Progenitor cell of endocrine pancreas (in vitro differentiated cells): ENCODE measurements around the gene RPL29. TPM values are rescaled to one million over a fixed set of nuclear protein-coding genes. Genes with fewer than 3 reads are reported as not detected.
A peak's percentile ranks its signal among the peaks of the same experiment; 100 is the strongest.

ENCODE experiments used
- DNase-seq: peaks from one replicate; pipeline ENCODE4 v3.0.0; 2021; ENCODE audit warnings: low spot score; ENCODE audit not compliant: unreplicated experiment
- H3K27ac Mint-ChIP-seq: 2 replicates; pipeline ENCODE4 v1.8.0; 2021; ENCODE audit warnings: mild to moderate bottlenecking, moderate library complexity, mixed read lengths
- H3K27me3 Mint-ChIP-seq: 2 replicates; pipeline ENCODE4 v1.8.0; 2021; ENCODE audit warnings: mixed read lengths
- H3K36me3 Mint-ChIP-seq: 2 replicates; pipeline ENCODE4 v1.8.0; 2022; ENCODE audit warnings: mixed read lengths; ENCODE audit not compliant: insufficient read depth
- H3K4me1 Mint-ChIP-seq: 2 replicates; pipeline ENCODE4 v1.8.0; 2021; ENCODE audit warnings: low read depth, mixed read lengths
- H3K4me3 Mint-ChIP-seq: 2 replicates; pipeline ENCODE4 v1.8.0; 2021; ENCODE audit warnings: low read depth, mild to moderate bottlenecking, moderate library complexity, mixed read lengths
- H3K9me3 Mint-ChIP-seq: 2 replicates; pipeline ENCODE4 v1.8.0; 2021; ENCODE audit warnings: low read depth, mixed read lengths
- total RNA-seq: library from RNA; stranded (reverse); gene quantifications from 2 replicates; pipeline ENCODE4 v1.2.1, GENCODE V29; 2021
- TF ChIP-seq, protein P1 (sequence below): fragments of 200-600 bp; sonication (generic); IDR thresholded peaks from one replicate; pipeline ENCODE4 v1.5.0; 2021; ENCODE audit warnings: antibody characterized with exemption, mild to moderate bottlenecking; ENCODE audit not compliant: unreplicated experiment

The RPL29 gene
- total RNA-seq, 1 donor from 2014 or later: 1,236 TPM

DNA sequence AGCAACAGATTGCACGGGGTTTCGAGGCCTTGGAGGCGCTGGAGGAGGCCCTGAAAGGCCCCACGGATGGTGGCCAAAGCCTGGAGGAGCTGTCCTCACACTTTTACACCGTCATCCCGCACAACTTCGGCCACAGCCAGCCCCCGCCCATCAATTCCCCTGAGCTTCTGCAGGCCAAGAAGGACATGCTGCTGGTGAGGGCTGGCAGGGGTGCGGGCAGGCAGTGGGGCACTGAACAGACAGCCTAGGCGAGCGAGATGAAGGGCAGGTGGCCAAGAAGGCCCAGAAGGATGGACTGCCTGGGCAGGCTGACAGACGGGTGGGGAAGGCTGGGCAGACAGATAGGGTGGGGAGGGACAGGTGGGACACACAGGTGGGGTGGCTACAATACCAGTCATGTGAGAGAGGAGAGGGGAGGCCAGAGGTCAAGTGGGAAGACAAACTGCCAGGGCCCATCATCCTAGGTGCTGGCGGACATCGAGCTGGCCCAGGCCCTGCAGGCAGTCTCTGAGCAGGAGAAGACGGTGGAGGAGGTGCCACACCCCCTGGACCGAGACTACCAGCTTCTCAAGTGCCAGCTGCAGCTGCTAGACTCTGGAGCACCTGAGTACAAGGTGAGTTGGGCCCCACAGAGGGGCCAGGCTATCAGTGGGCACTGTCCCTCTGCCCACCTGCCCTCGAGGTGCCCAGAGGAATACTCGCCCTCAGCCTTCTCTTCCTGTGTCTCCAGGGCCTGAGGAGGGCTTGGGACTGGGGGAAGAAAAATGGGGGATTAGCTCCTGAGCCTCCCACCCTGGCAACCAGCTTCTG lies 50.5 kb downstream of the RPL29 start:
- no peaks in the 10 kb centered on the region for H3K36me3 Mint-ChIP-seq
- peak; percentile 5 for DNase-seq
- H3K4me3 Mint-ChIP-seq: no peak overlapping the region
- TF ChIP-seq, protein P1, sequence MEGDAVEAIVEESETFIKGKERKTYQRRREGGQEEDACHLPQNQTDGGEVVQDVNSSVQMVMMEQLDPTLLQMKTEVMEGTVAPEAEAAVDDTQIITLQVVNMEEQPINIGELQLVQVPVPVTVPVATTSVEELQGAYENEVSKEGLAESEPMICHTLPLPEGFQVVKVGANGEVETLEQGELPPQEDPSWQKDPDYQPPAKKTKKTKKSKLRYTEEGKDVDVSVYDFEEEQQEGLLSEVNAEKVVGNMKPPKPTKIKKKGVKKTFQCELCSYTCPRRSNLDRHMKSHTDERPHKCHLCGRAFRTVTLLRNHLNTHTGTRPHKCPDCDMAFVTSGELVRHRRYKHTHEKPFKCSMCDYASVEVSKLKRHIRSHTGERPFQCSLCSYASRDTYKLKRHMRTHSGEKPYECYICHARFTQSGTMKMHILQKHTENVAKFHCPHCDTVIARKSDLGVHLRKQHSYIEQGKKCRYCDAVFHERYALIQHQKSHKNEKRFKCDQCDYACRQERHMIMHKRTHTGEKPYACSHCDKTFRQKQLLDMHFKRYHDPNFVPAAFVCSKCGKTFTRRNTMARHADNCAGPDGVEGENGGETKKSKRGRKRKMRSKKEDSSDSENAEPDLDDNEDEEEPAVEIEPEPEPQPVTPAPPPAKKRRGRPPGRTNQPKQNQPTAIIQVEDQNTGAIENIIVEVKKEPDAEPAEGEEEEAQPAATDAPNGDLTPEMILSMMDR: no peak
- H3K4me1 Mint-ChIP-seq: peaks cover 12% of the 10 kb centered on the region
- peaks cover 2% of the 10 kb centered on the region for H3K27me3 Mint-ChIP-seq
- H3K27ac Mint-ChIP-seq: peak overlapping the region; percentile 69
- no peaks in the 10 kb centered on the region for H3K9me3 Mint-ChIP-seq

DNA sequence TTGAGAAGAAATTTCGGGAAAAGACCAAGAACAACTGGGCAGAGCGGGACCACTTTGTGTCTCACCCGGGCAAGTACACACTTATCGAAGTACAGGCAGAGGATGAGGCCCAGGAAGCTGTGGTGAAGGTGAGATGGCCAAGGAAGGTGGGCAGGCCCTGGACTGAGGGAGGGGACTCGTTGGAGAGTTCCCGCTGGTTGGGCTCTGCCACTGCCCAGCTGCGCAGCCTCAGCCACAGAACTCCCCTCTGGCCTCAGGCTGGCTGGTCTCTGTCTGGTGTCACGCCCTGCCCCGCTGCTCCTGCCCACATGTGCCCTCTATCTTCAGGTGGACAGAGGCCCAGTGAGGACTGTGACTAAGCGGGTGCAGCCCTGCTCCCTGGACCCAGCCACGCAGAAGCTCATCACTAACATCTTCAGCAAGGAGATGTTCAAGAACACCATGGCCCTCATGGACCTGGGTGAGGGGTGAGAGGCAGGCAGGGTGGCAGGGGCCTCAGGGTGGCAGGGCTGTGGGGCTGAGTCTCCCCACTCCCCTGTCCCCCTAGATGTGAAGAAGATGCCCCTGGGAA lies 51.2 kb downstream of the RPL29 start:
- Mint-ChIP-seq H3K4me1 (peaks cover 12% of the 10 kb centered on the region), H3K9me3 (no peaks in the 10 kb centered on the region), H3K4me3 (no peak overlapping the region), H3K27me3 (no peaks in the 10 kb centered on the region), H3K36me3 (no peaks in the 10 kb centered on the region), H3K27ac (no peak overlapping the region)
- peak; percentile 9 for DNase-seq
- TF ChIP-seq, protein P1: no peak

Other genes with a start within 250 kb of the RPL29 start
- gene IQCF6, start 216.7 kb downstream of the RPL29 start, total RNA-seq: not detected in 2 replicates
- gene IQCF2, start 134.3 kb downstream of the RPL29 start, total RNA-seq: not detected in 2 replicates
- not detected in 2 replicates for gene IQCF5, start 120.3 kb downstream of the RPL29 start, total RNA-seq
- not detected in 2 replicates for gene IQCF1, start 92.5 kb downstream of the RPL29 start, total RNA-seq
- 22.5 and 24.0 TPM in 2 replicates for gene RRP9, start 54.0 kb downstream of the RPL29 start, total RNA-seq
- 5.4 and 7.9 TPM in 2 replicates for gene PARP3, start 53.5 kb downstream of the RPL29 start, total RNA-seq
- 0.12 TPM in 1 of 2 replicates, not detected in the other for gene GPR62, start 40.5 kb downstream of the RPL29 start, total RNA-seq
- 159 and 160 TPM in 2 replicates for gene PCBP4, start 28.4 kb downstream of the RPL29 start, total RNA-seq
- gene ABHD14B, start 21.8 kb downstream of the RPL29 start, total RNA-seq: 13.7 and 14.4 TPM in 2 replicates
- gene ABHD14A, start 20.8 kb downstream of the RPL29 start, total RNA-seq: 16.4 and 19.4 TPM in 2 replicates
- 38.0 and 43.0 TPM in 2 replicates for gene ACY1, start 12.4 kb downstream of the RPL29 start, total RNA-seq
- gene DUSP7, start 60.7 kb upstream of the RPL29 start, total RNA-seq: 10.1 and 10.3 TPM in 2 replicates
- gene POC1A, start 158.5 kb upstream of the RPL29 start, total RNA-seq: 14.4 and 14.5 TPM in 2 replicates
- gene ALAS1, start 202.3 kb upstream of the RPL29 start, total RNA-seq: 29.5 and 32.2 TPM in 2 replicates
- gene TLR9, start 229.8 kb upstream of the RPL29 start, total RNA-seq: not detected in 2 replicates
- 27.6 and 31.5 TPM in 2 replicates for gene TWF2, start 243.3 kb upstream of the RPL29 start, total RNA-seq
- 6.1 and 6.7 TPM in 2 replicates for gene PPM1M, start 249.9 kb upstream of the RPL29 start, total RNA-seq